IMR-90 (cell line): Measurements from ENCODE around the gene DLGAP4. TPM values are rescaled to one million over a fixed set of nuclear protein-coding genes. Genes with fewer than 3 reads are reported as not detected.

Source experiments
- ATAC-seq: fragments of 200-7000 bp; cut with Tn5 transposase; 2 replicates; pipeline ENCODE4 v1.9.1; 2020; ENCODE audit warnings: low read depth, mild to moderate bottlenecking, moderate library complexity
- BruUV-seq: library from RNA; stranded (reverse); fragments of 400-500 nt; replicated peaks from 2 replicates; lab custom pipeline; 2021; lab: Mats Ljungman, UMichigan
- CTCF ChIA-PET: fragments of 300-600 bp; formaldehyde crosslinking; extraction: SDS; loops from one replicate; lab custom pipeline; 2021; ENCODE audit warnings: antibody characterized with exemption; lab: Yijun Ruan, JAX
- POLR2A ChIA-PET: fragments of 300-600 bp; sonication (Branson Sonifier 250); formaldehyde crosslinking; loops from one replicate; lab custom pipeline; 2022; ENCODE audit warnings: antibody characterized with exemption; ENCODE audit not compliant: unreplicated experiment; lab: Charles Lee
- DNase-seq: peaks from one replicate; pipeline ENCODE4 v3.0.0; 2013
- H2AFZ ChIP-seq: replicated peaks from 2 replicates; pipeline ENCODE3; 2013; ENCODE audit warnings: low read length, mild to moderate bottlenecking; ENCODE audit not compliant: poor library complexity
- H2AK5ac ChIP-seq: 2 replicates; pipeline ENCODE4 v1.6.1; 2013; ENCODE audit warnings: low read depth, low read length, inconsistent platforms
- H2AK9ac ChIP-seq: replicated peaks from 2 replicates; pipeline ENCODE3; 2013; ENCODE audit warnings: mild to moderate bottlenecking, low read depth, low read length, moderate library complexity; ENCODE audit not compliant: poor library complexity
- H2BK120ac ChIP-seq: 2 replicates; pipeline ENCODE4 v1.6.1; 2013; ENCODE audit warnings: low read depth, low read length, inconsistent platforms
- H2BK15ac ChIP-seq: 3 replicates; pipeline ENCODE4 v1.6.1; 2013; ENCODE audit warnings: low read depth, low read length, inconsistent platforms
- H2BK20ac ChIP-seq: 2 replicates; pipeline ENCODE4 v1.6.1; 2013; ENCODE audit warnings: low read depth, mild to moderate bottlenecking, inconsistent platforms, low read length, moderate library complexity
- H2BK5ac ChIP-seq: 2 replicates; pipeline ENCODE4 v1.6.1; 2013; ENCODE audit warnings: mild to moderate bottlenecking, low read depth, low read length, inconsistent platforms; ENCODE audit not compliant: poor library complexity, severe bottlenecking
- H3K14ac ChIP-seq: replicated peaks from 2 replicates; pipeline ENCODE4 v1.6.1; 2013; ENCODE audit warnings: low read depth, low read length, inconsistent platforms
- H3K18ac ChIP-seq: 2 replicates; pipeline ENCODE4 v1.6.1; 2013; ENCODE audit warnings: low read depth, low read length, control low read depth
- H3K23ac ChIP-seq: 2 replicates; pipeline ENCODE4 v1.6.1; 2013; ENCODE audit warnings: low read depth, low read length, inconsistent platforms
- H3K27ac ChIP-seq: 2 replicates; pipeline ENCODE4 v1.5.1; 2013; ENCODE audit warnings: mild to moderate bottlenecking, control low read depth, low read length; ENCODE audit not compliant: insufficient read depth
- H3K27me3 ChIP-seq: 2 replicates; pipeline ENCODE4 v1.6.1; 2013; ENCODE audit warnings: low read length; ENCODE audit not compliant: control insufficient read depth, insufficient read depth
- H3K36me3 ChIP-seq: 2 replicates; pipeline ENCODE4 v1.6.1; 2013; ENCODE audit warnings: low read length, mixed read lengths; ENCODE audit not compliant: control insufficient read depth, insufficient read depth
- H3K4ac ChIP-seq: 2 replicates; pipeline ENCODE4 v1.6.1; 2013; ENCODE audit warnings: low read depth, low read length, inconsistent platforms
- H3K4me1 ChIP-seq: 2 replicates; pipeline ENCODE4 v1.6.1; 2013; ENCODE audit warnings: low read length, mixed read lengths; ENCODE audit not compliant: control insufficient read depth, insufficient read depth
- H3K4me2 ChIP-seq: 2 replicates; pipeline ENCODE4 v1.6.1; 2013; ENCODE audit warnings: low read depth, mild to moderate bottlenecking, control low read depth, low read length, moderate library complexity
- H3K4me3 ChIP-seq: 2 replicates; pipeline ENCODE4 v1.5.1; 2013; ENCODE audit warnings: low read depth, mild to moderate bottlenecking, control low read depth, low read length, moderate library complexity; ENCODE audit not compliant: insufficient read depth
- H3K56ac ChIP-seq: 2 replicates; pipeline ENCODE4 v1.6.1; 2013; ENCODE audit warnings: low read length, inconsistent platforms; ENCODE audit not compliant: insufficient read depth; ENCODE audit errors: extremely low read depth
- H3K79me1 ChIP-seq, 2 experiments: 2 replicates each; pipeline ENCODE4 v1.6.1; 2013; ENCODE audit warnings: low read length in 2 of 2, inconsistent platforms in 1 of 2, low read depth in 1 of 2
- H3K9ac ChIP-seq: 2 replicates; pipeline ENCODE4 v1.6.1; 2013; ENCODE audit warnings: low read depth, low read length, control low read depth
- H3K9me1 ChIP-seq: 2 replicates; pipeline ENCODE4 v1.6.1; 2013; ENCODE audit warnings: low read length, inconsistent platforms; ENCODE audit not compliant: insufficient read depth
- H3K9me3 ChIP-seq: 2 replicates; pipeline ENCODE4 v1.6.1; 2013; ENCODE audit warnings: low read length; ENCODE audit not compliant: control insufficient read depth, insufficient read depth
- H4K20me1 ChIP-seq: 2 replicates; pipeline ENCODE4 v1.6.1; 2013; ENCODE audit warnings: low read length, inconsistent platforms; ENCODE audit not compliant: insufficient read depth
- H4K5ac ChIP-seq: 2 replicates; pipeline ENCODE4 v1.6.1; 2013; ENCODE audit warnings: mild to moderate bottlenecking, low read depth, low read length, control low read depth
- H4K8ac ChIP-seq, 2 experiments: 2 replicates each; pipeline ENCODE4 v1.6.1; 2013; ENCODE audit warnings: low read depth in 2 of 2, low read length in 2 of 2, control low read depth in 1 of 2, inconsistent platforms in 1 of 2
- H4K91ac ChIP-seq: 2 replicates; pipeline ENCODE4 v1.6.1; 2013; ENCODE audit warnings: low read depth, low read length, inconsistent platforms; ENCODE audit not compliant: insufficient read depth
- BHLHE40 ChIP-seq: fragments of 150-350 bp; IDR thresholded peaks from 2 replicates; pipeline ENCODE4 v1.6.1; 2016; ENCODE audit warnings: mild to moderate bottlenecking, low read depth, low read length
- CEBPB ChIP-seq: IDR thresholded peaks from 2 replicates; pipeline ENCODE4 v1.6.1; 2012; ENCODE audit warnings: low read depth, low read length, improper control_type of control experiment
- CTCF ChIP-seq: conservative IDR thresholded peaks from 2 replicates; pipeline ENCODE4 v1.5.1; 2012; ENCODE audit warnings: mild to moderate bottlenecking, low read depth, low read length, improper control_type of control experiment
- FOS ChIP-seq: fragments of 150-350 bp; IDR thresholded peaks from 2 replicates; pipeline ENCODE4 v1.6.1; 2016; ENCODE audit warnings: low read depth, low read length
- MXI1 ChIP-seq: IDR thresholded peaks from 2 replicates; pipeline ENCODE4 v1.6.1; 2012; ENCODE audit warnings: low read depth, mild to moderate bottlenecking, low read length, moderate library complexity, borderline replicate concordance
- RCOR1 ChIP-seq: IDR thresholded peaks from 2 replicates; pipeline ENCODE4 v1.6.1; 2012; ENCODE audit warnings: mild to moderate bottlenecking, low read length, improper control_type of control experiment; ENCODE audit not compliant: insufficient replicate concordance
- USF2 ChIP-seq: fragments of 150-350 bp; IDR thresholded peaks from 2 replicates; pipeline ENCODE4 v1.6.1; 2017; ENCODE audit warnings: mild to moderate bottlenecking, antibody characterized with exemption, low read length, low read depth
- WGBS, 2 experiments: methylation state at CpG; one replicate each; pipeline versions ENCODE4 v1.1.5 to v1.1.7; 2013; ENCODE audit warnings: missing lambda C conversion rate in 2 of 2; ENCODE audit not compliant: insufficient read length in 1 of 2; ENCODE audit errors: extremely low coverage in 2 of 2; 5-methylcytosine and 5-hydroxymethylcytosine counted together
- dilution Hi-C: fragments of 300-500 bp; cut with HindIII; formaldehyde crosslinking; loops from one replicate; pipeline ENCODE4 v1.14.3; 2018; ENCODE audit warnings: low sequenced_read_pairs; ENCODE audit not compliant: unreplicated experiment
- in situ Hi-C: fragments of 300-500 bp; cut with MboI; formaldehyde crosslinking; loops from 3 replicates; pipeline ENCODE4 v1.14.3; 2019; ENCODE audit warnings: low sequenced_read_pairs, inconsistent platforms, mixed read lengths
- intact Hi-C: fragments of 100-400 bp; cut with micrococcal nuclease; formaldehyde crosslinking; loops from 2 replicates; pipeline ENCODE4 v1.10.0; 2022
- polyA plus RNA-seq, 3 experiments: library from polyadenylated mRNA; depleted of rRNA; stranded (reverse); fragments of >200 nt; gene quantifications; 2 replicates each; pipeline ENCODE4 v1.2.3, GENCODE V29; 2012; ENCODE audit warnings: low replicate concordance in 1 of 3
- total RNA-seq: library from RNA; depleted of rRNA; stranded (reverse); fragments of >200 nt; gene quantifications from 2 replicates; pipeline ENCODE4 v1.2.3, GENCODE V29; 2012

Gene DLGAP4
- total and polyA plus RNA-seq, 2 of the 4 experiments (the other 2 are of a cell fraction): 32.3 to 73.2 TPM

- no peak overlapping the region for H3K23ac ChIP-seq
- H3K79me1 ChIP-seq: peaks cover 13 to 65% of the 10 kb centered on the region in 2 experiments; a peak in 3 of 4 replicates
- H2BK120ac ChIP-seq: no peak overlapping the region
- peak overlapping the region; percentile 81 for H2AK9ac ChIP-seq
- H2BK15ac ChIP-seq: no peak overlapping the region
- no peak overlapping the region for H4K5ac ChIP-seq
- H3K4ac ChIP-seq: no peak overlapping the region
- ATAC-seq (no peak), DNase-seq (no peak)
- H3K36me3 ChIP-seq: peaks cover 46% of the 10 kb centered on the region
- no peak overlapping the region for H3K18ac ChIP-seq
- TF ChIP-seq CEBPB: no peak
- TF ChIP-seq FOS: no peak
- TF ChIP-seq USF2: no peak
- TF ChIP-seq BHLHE40: no peak
- no peak for TF ChIP-seq CTCF
- no peak for TF ChIP-seq RCOR1
- no peak for TF ChIP-seq MXI1
- no peak overlapping the region for H3K14ac ChIP-seq
- BruUV-seq: TSS peak; percentile 90
- H2AK5ac ChIP-seq: peak overlapping the region; percentile 21; the same call in 1 of the 2 replicates
- H3K56ac ChIP-seq: no peak overlapping the region
- H4K8ac ChIP-seq: no peak overlapping the region
- H3K9me1 ChIP-seq: peaks cover 13% of the 10 kb centered on the region
- no peak overlapping the region for H3K27ac ChIP-seq
- no peak overlapping the region for H2BK5ac ChIP-seq
- dilution Hi-C loops: no loop called here
- CTCF ChIA-PET: no interaction called here
- POLR2A ChIA-PET: interaction anchor here (0.7 kb wide), 1 partner anchor 139 kb away, joined by 8 read pairs; no protein-coding TSS in a partner anchor
- H3K4me3 ChIP-seq: no peak overlapping the region
- in situ Hi-C loops: no loop called here
- intact Hi-C loops: no loop called here
- H3K27me3 ChIP-seq: no peaks in the 10 kb centered on the region
- WGBS, 2 experiments: no CpG with 5 or more reads among the region's 23 CpGs
- peaks cover 8% of the 10 kb centered on the region for H3K4me1 ChIP-seq
- H3K9ac ChIP-seq: no peak overlapping the region
- H2AFZ ChIP-seq: no peak overlapping the region
- peaks cover 73% of the 10 kb centered on the region for H4K20me1 ChIP-seq
- H3K9me3 ChIP-seq: no peaks in the 10 kb centered on the region
- no peak overlapping the region for H3K4me2 ChIP-seq
- no peak overlapping the region for H2BK20ac ChIP-seq
- H4K91ac ChIP-seq: no peak overlapping the region
Observed at GRCh38 chr20:36548704-36549627, 242.8 kb downstream of the DLGAP4 start.
